Peyer's patch (tissue), 4 donors: ENCODE measurements around the gene NCAM2.

Experiments
- CTCF ChIP-seq, 6 experiments: fragments of 450-650 bp in 4 of 6; fragments of 200-600 bp in 2 of 6; sonication (generic) in 1 of 6; IDR thresholded peaks; one replicate each; pipeline ENCODE4 v1.5.1; 2017 to 2019; ENCODE audit warnings: antibody characterized with exemption in 6 of 6, mild to moderate bottlenecking in 3 of 6, moderate library complexity in 1 of 6
- POLR2A ChIP-seq, 2 donors: fragments of 450-650 bp; IDR thresholded peaks; one replicate each; pipeline ENCODE4 v1.5.1; 2017; ENCODE audit warnings: antibody characterized with exemption in 2 of 2, mild to moderate bottlenecking in 2 of 2, moderate library complexity in 2 of 2

- TF ChIP-seq POLR2A (IDR thresholded peaks at IDR 0.05) (no peak), CTCF (IDR thresholded peaks at IDR 0.05) (no peak)
These were observed 206.3 kb downstream of the NCAM2 start for GRCh38 chr21:21204366-21204996.
